GM12878 (cell line): ENCODE results near the gene HAPLN2. TPM values are rescaled to one million over a fixed set of nuclear protein-coding genes. Genes with fewer than 3 reads are reported as not detected.

Experiments used
- ATAC-seq: fragments of 200-7000 bp; cut with Tn5 transposase; 3 replicates; pipeline ENCODE4 v1.9.1; 2020; ENCODE audit warnings: mild to moderate bottlenecking, moderate library complexity
- BruUV-seq: library from RNA; stranded (reverse); fragments of 400-500 nt; replicated peaks from 2 replicates; lab custom pipeline; 2021; lab: Mats Ljungman, UMichigan
- CTCF ChIA-PET: fragments of 300-600 bp; sonication (Branson Sonifier 250); formaldehyde crosslinking; extraction: SDS; loops from one replicate; lab custom pipeline; 2021; ENCODE audit warnings: inconsistent platforms; lab: Yijun Ruan, JAX
- POLR2A ChIA-PET: fragments of 350-600 bp; formaldehyde crosslinking; extraction: SDS; loops from one replicate; lab custom pipeline; 2021; ENCODE audit warnings: inconsistent platforms; lab: Charles Lee
- RAD21 ChIA-PET: fragments of 300-600 bp; sonication (Branson Sonifier 250); formaldehyde crosslinking; loops from one replicate; lab custom pipeline; 2023; ENCODE audit warnings: antibody characterized with exemption; ENCODE audit not compliant: unreplicated experiment; lab: Charles Lee
- SMC1A ChIA-PET: fragments of 300-600 bp; sonication (Branson Sonifier 250); formaldehyde crosslinking; loops from one replicate; lab custom pipeline; 2023; ENCODE audit not compliant: unreplicated experiment, uncharacterized antibody; lab: Charles Lee
- DNase-seq: peaks from one replicate; pipeline ENCODE4 v3.0.0-alpha.2; 2011; ENCODE audit warnings: low read depth, low spot score
- FAIRE-seq: peaks from 3 replicates; lab custom pipeline; 2011; peaks lifted over from hg19 to GRCh38; lab: Jason Lieb, UNC
- H2AFZ ChIP-seq: 2 replicates; pipeline ENCODE4 v1.6.0; 2011; ENCODE audit warnings: low read depth, low read length, control low read depth; ENCODE audit not compliant: control insufficient read depth
- H3K27ac ChIP-seq: 2 replicates; pipeline ENCODE4 v1.5.1; 2011; ENCODE audit warnings: control low read depth; ENCODE audit not compliant: control insufficient read depth, insufficient read depth
- H3K27me3 ChIP-seq, 2 experiments: replicated peaks in 1 of 2; 2 replicates each; pipeline versions ENCODE4 v1.6.0 to v1.6.1; 2011; ENCODE audit warnings: low read length in 1 of 2; ENCODE audit not compliant: control insufficient read depth in 2 of 2, insufficient read depth in 2 of 2
- H3K36me3 ChIP-seq, 2 experiments: 2 replicates each; pipeline ENCODE4 v1.5.1; 2011; ENCODE audit warnings: low read length in 1 of 2; ENCODE audit not compliant: control insufficient read depth in 2 of 2, insufficient read depth in 2 of 2
- H3K4me1 ChIP-seq: 2 replicates; pipeline ENCODE4 v1.6.1; 2011; ENCODE audit warnings: mild to moderate bottlenecking, low read length, moderate library complexity, mixed read lengths; ENCODE audit not compliant: control insufficient read depth, insufficient read depth
- H3K4me2 ChIP-seq: 2 replicates; pipeline ENCODE4 v1.6.0; 2011; ENCODE audit warnings: control low read depth; ENCODE audit not compliant: control insufficient read depth, insufficient read depth
- H3K4me3 ChIP-seq: fragments of 200-600 bp; sonication (generic); 2 replicates; pipeline ENCODE4 v1.5.1; 2016
- H3K79me2 ChIP-seq: 2 replicates; pipeline ENCODE4 v1.6.0; 2011; ENCODE audit warnings: low read length; ENCODE audit not compliant: control insufficient read depth, insufficient read depth
- H3K9ac ChIP-seq: 2 replicates; pipeline ENCODE4 v1.8.0; 2011; ENCODE audit warnings: low read length, control low read depth, mixed read lengths; ENCODE audit not compliant: control insufficient read depth, insufficient read depth
- H3K9me3 ChIP-seq: replicated peaks from 3 replicates; pipeline ENCODE4 v1.5.1; 2011; ENCODE audit warnings: mild to moderate bottlenecking, low read length; ENCODE audit not compliant: control insufficient read depth, insufficient read depth
- H4K20me1 ChIP-seq: 2 replicates; pipeline ENCODE4 v1.6.0; 2011; ENCODE audit not compliant: control insufficient read depth, insufficient read depth
- BCL11A ChIP-seq: IDR thresholded peaks from 2 replicates; pipeline ENCODE4 v1.6.1; 2011; ENCODE audit warnings: low read depth, low read length
- BHLHE40 ChIP-seq, 2 experiments: fragments of 450-650 bp in 1 of 2; IDR thresholded peaks; 2 replicates each; pipeline ENCODE4 v1.6.1; 2011 to 2017; ENCODE audit warnings: low read depth in 2 of 2, borderline replicate concordance in 1 of 2, improper control_type of control experiment in 1 of 2, low read length in 1 of 2, mild to moderate bottlenecking in 1 of 2
- CREB1 ChIP-seq: IDR thresholded peaks from 2 replicates; pipeline ENCODE4 v1.6.1; 2012; ENCODE audit warnings: low read depth, mild to moderate bottlenecking, inconsistent platforms
- MAX ChIP-seq: IDR thresholded peaks from 2 replicates; pipeline ENCODE4 v1.6.1; 2012; ENCODE audit warnings: low read depth, low read length, improper control_type of control experiment
- SKIL ChIP-seq: fragments of 450-650 bp; IDR thresholded peaks from 2 replicates; pipeline ENCODE4 v1.6.1; 2017; ENCODE audit warnings: mild to moderate bottlenecking, low read depth, inconsistent platforms; ENCODE audit not compliant: poor library complexity, severe bottlenecking
- SP1 ChIP-seq: IDR thresholded peaks from one replicate; pipeline ENCODE4 v1.6.1; 2011; ENCODE audit warnings: low read depth, low read length
- WGBS: methylation state at CpG from one replicate; pipeline ENCODE4 v1.1.6; 2016; ENCODE audit warnings: low lambda C conversion rate; ENCODE audit not compliant: insufficient replicate concordance, insufficient coverage; ENCODE audit errors: missing lambda C conversion rate; 5-methylcytosine and 5-hydroxymethylcytosine counted together
- in situ Hi-C: fragments of 300-500 bp; cut with MboI; formaldehyde crosslinking; loops from 9 replicates; pipeline ENCODE4 v1.14.3; 2018; ENCODE audit warnings: mixed read lengths
- intact Hi-C: fragments of 100-400 bp; cut with micrococcal nuclease; formaldehyde crosslinking; loops from one replicate; pipeline ENCODE4 v1.14.2; 2022; ENCODE audit not compliant: unreplicated experiment
- polyA plus RNA-seq, 11 experiments: library from polyadenylated mRNA; depleted of rRNA in 4 of 11; unstranded in 6 of 11; stranded (reverse) in 5 of 11; fragments of >200 nt; fragmentation: Nextera tagmentation in 4 of 11; fragmentation: Illumina TruSeq in 1 of 11; extraction: Ambion mirVana in 4 of 11; extraction: Trizol in 1 of 11; gene quantifications; 1 replicate in 1 of 11; 2 replicates in 10 of 11; pipeline versions ENCODE4 v1.2.1 to v1.2.3, GENCODE V29; 2011 to 2016; ENCODE audit warnings: inconsistent platforms in 2 of 11, missing spikeins in 2 of 11, low read depth in 1 of 11
- total RNA-seq, 4 experiments: library from RNA; depleted of rRNA in 3 of 4; stranded (reverse); fragments of >200 nt in 3 of 4; fragmentation: Illumina TruSeq in 1 of 4; extraction: Trizol in 1 of 4; gene quantifications; 2 replicates each; pipeline versions ENCODE4 v1.2.1 to v1.2.3, GENCODE V29; 2013 to 2021
- TF ChIP-seq, protein P1 (sequence below): fragments of 450-650 bp; IDR thresholded peaks from 2 replicates; pipeline ENCODE4 v1.6.1; 2016; ENCODE audit warnings: mild to moderate bottlenecking, moderate library complexity, borderline replicate concordance

The HAPLN2 gene
- total and polyA plus RNA-seq, 10 of the 15 experiments (the other 5 are each of a cell fraction or from before 2014, with no cell fraction given), result 0.15 to 0.24 TPM; not detected in 8

GRCh38 chr1:156592910-156593660 lies 26.1 kb upstream of the HAPLN2 start:
- Histone ChIP-seq H3K4me1 (peaks cover 5% of the 10 kb centered on the region), H3K36me3 (peaks cover 23 to 27% of the 10 kb centered on the region in 2 experiments; a peak in 3 of 4 replicates), H4K20me1 (no peaks in the 10 kb centered on the region), H2AFZ (no peak overlapping the region), H3K9ac (no peak overlapping the region), H3K4me2 (no peak overlapping the region; the same call in 1 of the 2 replicates), H3K27ac (no peak overlapping the region), H3K79me2 (peaks cover 9% of the 10 kb centered on the region), H3K27me3 (no peaks in the 10 kb centered on the region), H3K4me3 (no peak overlapping the region), H3K9me3 (no peaks in the 10 kb centered on the region)
- no TSS peak for BruUV-seq
- in situ Hi-C loops, result no loop called here
- CTCF ChIA-PET, result interaction anchor here (0.6 to 4.6 kb wide), 7 partner anchors 8 to 209 kb away, joined by 3 to 49 read pairs (median 4); partner anchors contain the start of genes GPATCH4 and TTC24
- SMC1A ChIA-PET, result interaction anchor here (0.6 to 5.9 kb wide), 5 partner anchors 10 to 148 kb away, joined by 5 to 47 read pairs (median 6); partner anchors contain the start of gene GPATCH4
- no peak for DNase-seq
- TF ChIP-seq BHLHE40 (IDR thresholded peaks at IDR 0.05; ENCODE audit: borderline replicate concordance in 1 of 2, low read depth in 2 of 2, low read length in 1 of 2) (no peak), CREB1 (0 out of 2 replicates have a peak, but pooled peaks have one; percentile 6)
- ATAC-seq, result no peak
- no peak for FAIRE-seq
- intact Hi-C loops, result no loop called here
- POLR2A ChIA-PET, result interaction anchor here (0.6 to 3.1 kb wide), 6 partner anchors 8 to 103 kb away, joined by 3 to 39 read pairs (median 7); partner anchors contain the start of gene GPATCH4
- 81% methylated on average over 8 of the region's 8 CpGs for WGBS
- RAD21 ChIA-PET, result interaction anchor here (0.7 to 1.0 kb wide), 2 partner anchors 15 to 102 kb away, joined by 3 to 5 read pairs; no protein-coding TSS in a partner anchor

- intact Hi-C loops, result no loop called here
- TF ChIP-seq, protein P1, sequence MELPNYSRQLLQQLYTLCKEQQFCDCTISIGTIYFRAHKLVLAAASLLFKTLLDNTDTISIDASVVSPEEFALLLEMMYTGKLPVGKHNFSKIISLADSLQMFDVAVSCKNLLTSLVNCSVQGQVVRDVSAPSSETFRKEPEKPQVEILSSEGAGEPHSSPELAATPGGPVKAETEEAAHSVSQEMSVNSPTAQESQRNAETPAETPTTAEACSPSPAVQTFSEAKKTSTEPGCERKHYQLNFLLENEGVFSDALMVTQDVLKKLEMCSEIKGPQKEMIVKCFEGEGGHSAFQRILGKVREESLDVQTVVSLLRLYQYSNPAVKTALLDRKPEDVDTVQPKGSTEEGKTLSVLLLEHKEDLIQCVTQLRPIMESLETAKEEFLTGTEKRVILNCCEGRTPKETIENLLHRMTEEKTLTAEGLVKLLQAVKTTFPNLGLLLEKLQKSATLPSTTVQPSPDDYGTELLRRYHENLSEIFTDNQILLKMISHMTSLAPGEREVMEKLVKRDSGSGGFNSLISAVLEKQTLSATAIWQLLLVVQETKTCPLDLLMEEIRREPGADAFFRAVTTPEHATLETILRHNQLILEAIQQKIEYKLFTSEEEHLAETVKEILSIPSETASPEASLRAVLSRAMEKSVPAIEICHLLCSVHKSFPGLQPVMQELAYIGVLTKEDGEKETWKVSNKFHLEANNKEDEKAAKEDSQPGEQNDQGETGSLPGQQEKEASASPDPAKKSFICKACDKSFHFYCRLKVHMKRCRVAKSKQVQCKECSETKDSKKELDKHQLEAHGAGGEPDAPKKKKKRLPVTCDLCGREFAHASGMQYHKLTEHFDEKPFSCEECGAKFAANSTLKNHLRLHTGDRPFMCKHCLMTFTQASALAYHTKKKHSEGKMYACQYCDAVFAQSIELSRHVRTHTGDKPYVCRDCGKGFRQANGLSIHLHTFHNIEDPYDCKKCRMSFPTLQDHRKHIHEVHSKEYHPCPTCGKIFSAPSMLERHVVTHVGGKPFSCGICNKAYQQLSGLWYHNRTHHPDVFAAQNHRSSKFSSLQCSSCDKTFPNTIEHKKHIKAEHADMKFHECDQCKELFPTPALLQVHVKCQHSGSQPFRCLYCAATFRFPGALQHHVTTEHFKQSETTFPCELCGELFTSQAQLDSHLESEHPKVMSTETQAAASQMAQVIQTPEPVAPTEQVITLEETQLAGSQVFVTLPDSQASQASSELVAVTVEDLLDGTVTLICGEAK, result no peak
- no peak for TF ChIP-seq SP1
- TF ChIP-seq SKIL, result no peak
- no peak for TF ChIP-seq BCL11A
- no peak for TF ChIP-seq MAX
Observed at GRCh38 chr1:156593661-156593989, 25.6 kb upstream of the HAPLN2 start.

More at GRCh38 chr1:156593661-156593989, 25.6 kb upstream of the HAPLN2 start:
- H3K27me3 ChIP-seq, result no peaks in the 10 kb centered on the region
- H4K20me1 ChIP-seq, result no peaks in the 10 kb centered on the region
- WGBS, result 67% methylated on average over 8 of the region's 8 CpGs
- no peak overlapping the region for H3K27ac ChIP-seq
- BruUV-seq, result no TSS peak
- ChIA-PET SMC1A (interaction anchor here (1.6 to 5.9 kb wide), 4 partner anchors 9 to 139 kb away, joined by 5 to 47 read pairs (median 14); partner anchors contain the start of gene GPATCH4), CTCF (interaction anchor here (0.7 to 4.6 kb wide), 6 partner anchors 8 to 34 kb away, joined by 3 to 49 read pairs (median 6); partner anchors contain the start of genes GPATCH4 and TTC24), RAD21 (interaction anchor here (0.7 to 1.0 kb wide), 3 partner anchors 11 to 102 kb away, joined by 3 to 5 read pairs (median 3); no protein-coding TSS in a partner anchor), POLR2A (interaction anchor here (0.6 to 1.1 kb wide), 5 partner anchors 15 to 102 kb away, joined by 3 to 9 read pairs (median 4); partner anchors contain the start of gene MEF2D)
- no peak overlapping the region for H3K4me3 ChIP-seq
- H3K4me2 ChIP-seq, result no peak overlapping the region
- no peak for FAIRE-seq
- no peak for DNase-seq
- peaks cover 9% of the 10 kb centered on the region for H3K79me2 ChIP-seq
- no peak overlapping the region for H3K9ac ChIP-seq
- no peak for ATAC-seq
- H3K4me1 ChIP-seq, result peaks cover 5% of the 10 kb centered on the region
- H3K9me3 ChIP-seq, result no peaks in the 10 kb centered on the region
- H2AFZ ChIP-seq, result no peak overlapping the region
- peaks cover 27 to 31% of the 10 kb centered on the region in 2 experiments; a peak in 3 of 4 replicates for H3K36me3 ChIP-seq
- in situ Hi-C loops, result no loop called here
